ENCODE results near the gene TET3. TPM values are rescaled to one million over a fixed set of nuclear protein-coding genes. Genes with fewer than 3 reads are reported as not detected.

TET3 gene
- total RNA-seq, 3 donors from 2014 or later = 16.6 to 28.7 (median 21.9) TPM

- Histone ChIP-seq H3K4me1 (ENCODE audit: low read depth) (peaks cover 21% of the 10 kb centered on the region), H3K9me3 (no peaks in the 10 kb centered on the region), H3K36me3 (ENCODE audit: low read depth) (no peaks in the 10 kb centered on the region), H3K4me3 (no peak overlapping the region)
- TF ChIP-seq CTCF (IDR thresholded peaks at IDR 0.05) = no peak
- ATAC-seq (no peak), DNase-seq (no peak)
- intact Hi-C loops (cut with DNase I, micrococcal nuclease) = no loop called here
These were observed 16.0 kb downstream of the TET3 start for GRCh38 chr2:74000666-74001065.

- ATAC-seq = no peak
- Histone ChIP-seq H3K36me3 (ENCODE audit: low read depth) (no peaks in the 10 kb centered on the region), H3K9me3 (no peaks in the 10 kb centered on the region), H3K4me3 (no peak overlapping the region), H3K4me1 (ENCODE audit: low read depth) (peaks cover 21% of the 10 kb centered on the region)
- TF ChIP-seq CTCF (IDR thresholded peaks at IDR 0.05) = no peak
- intact Hi-C loops (cut with DNase I, micrococcal nuclease) = no loop called here
- DNase-seq = no peak
These were observed 16.4 kb downstream of the TET3 start for GRCh38 chr2:74001121-74001520.

GRCh38 chr2:74001781-74002504 is 17.2 kb downstream of the TET3 start:
- H3K4me3 ChIP-seq = no peak overlapping the region
- no peak for TF ChIP-seq CTCF (IDR thresholded peaks at IDR 0.05)
- no peaks in the 10 kb centered on the region for H3K36me3 ChIP-seq (ENCODE audit: low read depth)
- H3K9me3 ChIP-seq = no peaks in the 10 kb centered on the region
- ATAC-seq = peak; percentile 2
- H3K4me1 ChIP-seq (ENCODE audit: low read depth) = peaks cover 21% of the 10 kb centered on the region
- DNase-seq = no peak
- intact Hi-C loops (cut with DNase I, micrococcal nuclease) = no loop called here

- DNase-seq (peak; percentile 83 to 88 (median 86)), ATAC-seq (peak; percentile 97)
- Histone ChIP-seq H3K4me3 (no peak overlapping the region), H3K4me1 (ENCODE audit: low read depth) (peaks cover 21% of the 10 kb centered on the region), H3K36me3 (ENCODE audit: low read depth) (no peaks in the 10 kb centered on the region), H3K9me3 (no peaks in the 10 kb centered on the region)
- no peak for TF ChIP-seq CTCF (IDR thresholded peaks at IDR 0.05)
- intact Hi-C loops (cut with DNase I, micrococcal nuclease) = no loop called here
These were observed 18.1 kb downstream of the TET3 start for GRCh38 chr2:74002505-74003421.

- no peak overlapping the region for H3K4me3 ChIP-seq
- H3K36me3 ChIP-seq (ENCODE audit: low read depth) = no peaks in the 10 kb centered on the region
- no peaks in the 10 kb centered on the region for H3K9me3 ChIP-seq
- peaks cover 21% of the 10 kb centered on the region for H3K4me1 ChIP-seq (ENCODE audit: low read depth)
- no peak for TF ChIP-seq CTCF (IDR thresholded peaks at IDR 0.05)
- peak in 1 of 3 donors; percentile 32 for DNase-seq
- no peak for ATAC-seq
- intact Hi-C loops (cut with DNase I, micrococcal nuclease) = no loop called here
These were observed 18.9 kb downstream of the TET3 start for GRCh38 chr2:74003494-74004211.
